Breast epithelium (tissue), 4 donors: ENCODE results near the gene KCNG2. TPM values are rescaled to one million over a fixed set of nuclear protein-coding genes. Genes with fewer than 3 reads are reported as not detected.

Experiments used
- DNase-seq, 2 donors: peaks; one replicate each; pipeline ENCODE4 v3.0.0-alpha.2; 2019; ENCODE audit warnings: low spot score in 2 of 2
- H3K27ac ChIP-seq, 2 donors: fragments of 200-600 bp; sonication (generic) in 1 of 2; one replicate each; pipeline ENCODE4 v1.5.1; 2016 to 2019; ENCODE audit warnings: mild to moderate bottlenecking in 1 of 2
- H3K27me3 ChIP-seq, 2 donors: fragments of 200-600 bp; sonication (generic) in 1 of 2; one replicate each; pipeline versions ENCODE4 v1.5.1 to v1.6.0; 2017 to 2019; ENCODE audit warnings: control low read depth in 1 of 2, mild to moderate bottlenecking in 1 of 2
- H3K36me3 ChIP-seq: fragments of 200-600 bp; one replicate; pipeline ENCODE4 v1.5.1; 2019
- H3K4me1 ChIP-seq, 2 donors: fragments of 200-600 bp; sonication (generic); one replicate each; pipeline ENCODE4 v1.5.1; 2016 to 2019; ENCODE audit warnings: control low read depth in 1 of 2
- H3K4me3 ChIP-seq, 3 donors: fragments of 200-600 bp; sonication (generic); 1 replicate in 2 of 3; 2 replicates in 1 of 3; pipeline ENCODE4 v1.5.1; 2016 to 2019; ENCODE audit warnings: mild to moderate bottlenecking in 3 of 3, moderate library complexity in 2 of 3
- H3K9me3 ChIP-seq, 2 donors: fragments of 200-600 bp; sonication (generic) in 1 of 2; one replicate each; pipeline ENCODE4 v1.5.1; 2016 to 2019; ENCODE audit warnings: control low read depth in 1 of 2
- CTCF ChIP-seq, 3 donors: fragments of 450-650 bp; IDR thresholded peaks; one replicate each; pipeline ENCODE4 v1.5.1; 2016 to 2017; ENCODE audit warnings: antibody characterized with exemption in 3 of 3, mild to moderate bottlenecking in 3 of 3, moderate library complexity in 3 of 3
- POLR2A ChIP-seq: fragments of 450-650 bp; IDR thresholded peaks from one replicate; pipeline ENCODE4 v1.6.1; 2016; ENCODE audit warnings: antibody characterized with exemption, mild to moderate bottlenecking, moderate library complexity
- POLR2AphosphoS5 ChIP-seq, 3 donors: sonication (generic); formaldehyde crosslinking; IDR thresholded peaks; one replicate each; pipeline ENCODE4 v1.6.1; 2017; ENCODE audit warnings: antibody characterized with exemption in 3 of 3
- intact Hi-C: fragments of 100-400 bp; cut with DNase I; formaldehyde crosslinking; loops from one replicate; pipeline ENCODE4 v1.15.1; 2023; ENCODE audit warnings: low total_unique reads
- total RNA-seq, 3 donors: library from RNA; depleted of rRNA; stranded (reverse); fragments of >200 nt; gene quantifications; one replicate each; pipeline ENCODE4 v1.1.0, GENCODE V29; 2016

The KCNG2 gene
- total RNA-seq, 3 donors from 2014 or later, result 0.32 to 1.6 (median 0.66) TPM

- peak in 1 of 2 donors; percentile 19 for DNase-seq
- H3K4me3 ChIP-seq, result no peak overlapping the region
- TF ChIP-seq POLR2AphosphoS5 (IDR thresholded peaks at IDR 0.05), result no peak
- no peak for TF ChIP-seq CTCF (IDR thresholded peaks at IDR 0.05)
- no peak for TF ChIP-seq POLR2A
- intact Hi-C loops, result no loop called here
- peaks cover 0 to 6% of the 10 kb centered on the region in 2 donors for H3K4me1 ChIP-seq
- H3K36me3 ChIP-seq, result no peaks in the 10 kb centered on the region
- no peaks in the 10 kb centered on the region for H3K9me3 ChIP-seq
- H3K27ac ChIP-seq, result peak overlapping the region; percentile 75 to 82
- H3K27me3 ChIP-seq, result no peaks in the 10 kb centered on the region
Observed at GRCh38 chr18:79940814-79941472, 143.2 kb downstream of the KCNG2 start.

- peaks cover 0 to 6% of the 10 kb centered on the region in 2 donors for H3K4me1 ChIP-seq
- TF ChIP-seq POLR2AphosphoS5 (IDR thresholded peaks at IDR 0.05) (no peak), CTCF (IDR thresholded peaks at IDR 0.05) (no peak), POLR2A (no peak)
- no peaks in the 10 kb centered on the region for H3K9me3 ChIP-seq
- intact Hi-C loops, result no loop called here
- H3K36me3 ChIP-seq, result no peaks in the 10 kb centered on the region
- H3K27me3 ChIP-seq, result no peaks in the 10 kb centered on the region
- DNase-seq, result peak; percentile 34 to 45
- H3K4me3 ChIP-seq, result peak overlapping the region in 1 of 3 donors; percentile 13
- H3K27ac ChIP-seq, result peak overlapping the region; percentile 75 to 82
Observed at GRCh38 chr18:79941473-79942119, 143.9 kb downstream of the KCNG2 start.

DNA sequence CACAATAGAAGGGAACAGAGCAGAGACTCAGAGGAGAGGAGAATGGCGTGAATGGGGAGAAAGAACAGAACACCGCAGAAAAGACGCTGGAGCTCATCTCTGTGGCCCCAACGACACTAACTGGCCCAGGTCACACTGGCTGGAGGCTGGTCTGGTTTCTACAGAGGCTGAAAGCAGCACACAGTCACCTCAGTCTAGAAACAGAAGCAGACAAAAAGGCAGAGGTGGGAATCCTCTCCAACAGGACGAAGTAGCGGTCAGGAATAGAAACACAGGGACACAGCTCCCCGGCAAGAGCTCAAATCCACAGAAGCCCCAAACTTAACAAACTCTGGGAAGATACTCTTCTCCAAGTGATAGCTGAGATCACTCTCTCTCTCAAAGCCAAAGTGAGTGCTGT is 144.5 kb downstream of the KCNG2 start:
- no peaks in the 10 kb centered on the region for H3K36me3 ChIP-seq
- peaks cover 0 to 6% of the 10 kb centered on the region in 2 donors for H3K4me1 ChIP-seq
- peak in 1 of 2 donors; percentile 15 for DNase-seq
- no peaks in the 10 kb centered on the region for H3K27me3 ChIP-seq
- H3K4me3 ChIP-seq, result no peak overlapping the region
- H3K9me3 ChIP-seq, result no peaks in the 10 kb centered on the region
- intact Hi-C loops, result no loop called here
- peak overlapping the region; percentile 75 to 82 for H3K27ac ChIP-seq
- TF ChIP-seq POLR2AphosphoS5 (IDR thresholded peaks at IDR 0.05) (no peak), CTCF (IDR thresholded peaks at IDR 0.05) (no peak), POLR2A (no peak)

DNA sequence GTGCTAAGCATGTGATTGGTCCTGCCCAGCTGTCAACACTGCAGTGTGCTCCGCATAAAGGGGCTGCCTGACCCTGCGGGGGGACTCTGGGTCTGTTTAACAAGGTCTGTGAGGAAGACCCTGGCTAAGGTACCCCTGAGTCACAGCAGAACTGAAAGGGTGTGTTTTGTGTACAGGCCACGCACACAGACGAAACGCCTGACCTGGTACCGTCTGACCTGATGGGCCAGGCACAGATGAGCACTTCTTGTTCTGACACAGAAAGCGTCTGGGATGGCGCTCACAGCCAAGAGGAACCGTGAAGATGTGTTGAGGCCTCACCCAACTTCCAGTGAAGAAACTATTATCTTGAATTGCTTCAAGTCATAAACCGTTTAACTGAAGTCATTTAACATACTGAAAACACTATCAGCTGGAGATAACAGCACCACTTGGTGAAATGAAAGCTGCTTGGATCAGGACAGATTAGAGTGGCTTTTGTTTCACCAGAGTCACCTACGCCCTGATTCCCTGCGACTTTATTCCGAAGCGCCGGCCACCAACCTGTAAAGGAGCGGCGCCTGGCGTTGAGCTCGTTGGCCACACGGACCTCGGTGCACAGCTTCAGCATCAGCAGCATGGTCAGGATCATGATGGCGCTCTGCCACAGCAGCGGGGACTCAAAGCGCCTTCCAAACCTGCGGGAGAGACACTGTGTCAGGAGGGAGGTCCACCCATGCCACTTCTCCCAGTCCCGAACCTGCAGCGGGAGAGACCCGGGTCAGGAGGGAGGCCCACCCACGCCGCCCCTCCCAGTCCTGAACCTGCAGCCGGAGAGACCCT is 145.3 kb downstream of the KCNG2 start:
- H3K4me1 ChIP-seq, result peaks cover 0 to 6% of the 10 kb centered on the region in 2 donors
- peak; percentile 17 to 36 for DNase-seq
- H3K9me3 ChIP-seq, result no peaks in the 10 kb centered on the region
- H3K27ac ChIP-seq, result peak overlapping the region; percentile 49 to 82
- H3K4me3 ChIP-seq, result no peak overlapping the region
- H3K27me3 ChIP-seq, result no peaks in the 10 kb centered on the region
- TF ChIP-seq CTCF (IDR thresholded peaks at IDR 0.05), result no peak
- no peak for TF ChIP-seq POLR2AphosphoS5 (IDR thresholded peaks at IDR 0.05)
- H3K36me3 ChIP-seq, result no peaks in the 10 kb centered on the region
- intact Hi-C loops, result no loop called here
